ENCODE results near the gene CYTIP. TPM values are rescaled to one million over a fixed set of nuclear protein-coding genes. Genes with fewer than 3 reads are reported as not detected.

CYTIP gene
- total RNA-seq, 4 donors from 2014 or later, result 3.2 to 10.6 (median 7.2) TPM

DNA sequence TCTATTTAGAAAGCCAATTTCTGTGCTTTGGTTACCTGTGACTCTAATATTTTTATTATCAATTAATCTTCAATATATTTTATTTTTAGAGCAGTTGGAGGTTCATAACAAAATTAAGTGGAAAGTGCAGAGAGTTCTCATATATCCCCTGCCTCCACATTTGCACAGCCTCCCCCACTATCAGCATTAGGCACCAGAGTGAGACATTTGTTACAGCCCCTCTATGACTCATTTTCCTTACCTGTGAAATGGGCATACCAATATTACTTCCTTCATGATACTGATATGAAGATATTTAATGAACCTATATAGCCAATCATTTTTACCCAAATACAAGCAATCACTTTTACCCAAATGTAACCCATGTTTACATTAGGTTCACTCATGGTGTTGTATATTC is 34.0 kb upstream of the CYTIP start:
- TF ChIP-seq POLR2A (IDR thresholded peaks at IDR 0.05), result no peak
- TF ChIP-seq, protein P1, sequence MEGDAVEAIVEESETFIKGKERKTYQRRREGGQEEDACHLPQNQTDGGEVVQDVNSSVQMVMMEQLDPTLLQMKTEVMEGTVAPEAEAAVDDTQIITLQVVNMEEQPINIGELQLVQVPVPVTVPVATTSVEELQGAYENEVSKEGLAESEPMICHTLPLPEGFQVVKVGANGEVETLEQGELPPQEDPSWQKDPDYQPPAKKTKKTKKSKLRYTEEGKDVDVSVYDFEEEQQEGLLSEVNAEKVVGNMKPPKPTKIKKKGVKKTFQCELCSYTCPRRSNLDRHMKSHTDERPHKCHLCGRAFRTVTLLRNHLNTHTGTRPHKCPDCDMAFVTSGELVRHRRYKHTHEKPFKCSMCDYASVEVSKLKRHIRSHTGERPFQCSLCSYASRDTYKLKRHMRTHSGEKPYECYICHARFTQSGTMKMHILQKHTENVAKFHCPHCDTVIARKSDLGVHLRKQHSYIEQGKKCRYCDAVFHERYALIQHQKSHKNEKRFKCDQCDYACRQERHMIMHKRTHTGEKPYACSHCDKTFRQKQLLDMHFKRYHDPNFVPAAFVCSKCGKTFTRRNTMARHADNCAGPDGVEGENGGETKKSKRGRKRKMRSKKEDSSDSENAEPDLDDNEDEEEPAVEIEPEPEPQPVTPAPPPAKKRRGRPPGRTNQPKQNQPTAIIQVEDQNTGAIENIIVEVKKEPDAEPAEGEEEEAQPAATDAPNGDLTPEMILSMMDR (IDR thresholded peaks at IDR 0.05), result no peak
- intact Hi-C loops (cut with DNase I), result no loop called here

DNA sequence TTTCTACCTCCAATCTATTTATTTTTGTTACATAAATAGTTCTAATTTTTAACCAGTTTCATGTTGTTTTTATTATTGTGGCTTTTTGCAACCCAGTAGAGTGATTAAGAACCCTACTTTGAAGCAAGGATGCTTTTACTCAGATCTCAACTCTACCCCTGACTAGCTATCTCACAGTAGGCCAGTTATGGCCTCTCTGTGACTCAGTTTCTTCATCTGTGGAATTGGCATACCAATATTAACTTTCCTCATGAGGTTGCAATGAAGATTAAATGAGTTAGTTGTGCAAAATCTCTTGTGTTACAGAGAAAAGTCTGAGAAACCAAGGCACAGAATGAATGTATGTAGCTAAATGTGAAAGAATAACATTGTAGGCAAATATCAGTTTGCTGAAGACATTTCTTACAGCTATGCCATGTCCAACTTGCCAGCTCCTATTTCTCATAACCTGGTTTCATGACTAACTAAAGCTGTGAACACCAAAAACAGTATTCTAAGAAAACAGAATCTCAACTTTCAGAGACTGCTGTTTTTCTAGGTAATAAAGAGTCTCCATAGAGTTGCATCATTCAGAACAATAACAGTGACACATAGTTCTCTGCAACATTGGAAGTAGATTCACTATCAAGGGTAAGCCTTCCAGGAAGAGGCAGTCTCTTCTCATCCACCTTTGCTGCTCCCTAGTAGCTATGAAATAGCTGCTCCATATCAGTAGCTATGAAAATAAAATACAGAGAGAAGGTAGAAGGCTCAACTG is 33.2 kb upstream of the CYTIP start:
- Histone ChIP-seq H3K36me3 (no peaks in the 10 kb centered on the region), H3K9me3 (no peaks in the 10 kb centered on the region), H3K4me3 (replicated peaks in 1 of 3) (no peak overlapping the region), H3K27ac (no peak overlapping the region), H3K27me3 (no peaks in the 10 kb centered on the region), H3K4me1 (no peaks in the 10 kb centered on the region)
- no peak for TF ChIP-seq POLR2A (IDR thresholded peaks at IDR 0.05)
- TF ChIP-seq, protein P1 (IDR thresholded peaks at IDR 0.05), result no peak
- no peak for DNase-seq
- intact Hi-C loops (cut with DNase I), result no loop called here

More for the DNA sequence above, 34.0 kb upstream of the CYTIP start:
- H3K9me3 ChIP-seq, result no peaks in the 10 kb centered on the region
- no peak overlapping the region for H3K27ac ChIP-seq
- H3K27me3 ChIP-seq, result no peaks in the 10 kb centered on the region
- H3K36me3 ChIP-seq, result no peaks in the 10 kb centered on the region
- DNase-seq, result no peak
- no peaks in the 10 kb centered on the region for H3K4me1 ChIP-seq
- H3K4me3 ChIP-seq (replicated peaks in 1 of 3), result no peak overlapping the region

DNA sequence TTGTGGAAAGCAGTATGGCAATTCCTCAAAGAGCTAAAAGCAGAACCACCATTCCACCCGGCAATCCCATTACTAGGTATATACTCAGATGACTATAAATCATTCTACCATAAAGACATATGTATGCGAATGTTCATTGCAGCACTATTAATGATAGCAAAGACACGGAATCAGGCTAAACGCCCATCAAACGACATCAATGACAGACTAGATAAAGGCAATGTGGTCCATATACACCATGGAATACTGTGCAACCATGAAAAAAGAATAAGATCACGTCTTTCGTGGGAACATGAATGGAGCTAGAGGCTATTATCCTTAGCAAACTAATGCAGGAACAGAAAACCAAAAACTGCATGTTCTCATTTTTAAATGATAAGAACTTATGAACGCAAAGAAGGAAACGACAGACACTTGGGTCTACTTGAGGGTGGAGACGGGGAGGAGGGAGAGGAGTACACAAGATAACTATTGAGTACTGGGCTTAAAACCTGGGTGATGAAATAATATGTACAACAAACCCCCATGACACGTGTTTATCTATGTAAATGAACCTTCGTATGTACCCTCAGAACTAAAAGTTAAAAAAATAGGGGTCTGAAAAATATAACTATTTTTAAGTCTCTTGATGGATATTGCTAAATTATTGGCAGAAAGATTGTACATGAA is 32.0 kb upstream of the CYTIP start:
- H3K36me3 ChIP-seq, result no peaks in the 10 kb centered on the region
- intact Hi-C loops (cut with DNase I), result no loop called here
- H3K27me3 ChIP-seq, result no peaks in the 10 kb centered on the region
- no peaks in the 10 kb centered on the region for H3K4me1 ChIP-seq
- no peak for DNase-seq
- 92 to 93% methylated on average over 12 of the region's 12 CpGs for WGBS, 2 donors
- H3K4me3 ChIP-seq (replicated peaks in 1 of 3), result no peak overlapping the region
- no peak overlapping the region for H3K27ac ChIP-seq
- TF ChIP-seq, protein P1 (IDR thresholded peaks at IDR 0.05), result no peak
- no peak for TF ChIP-seq POLR2A (IDR thresholded peaks at IDR 0.05)
- no peaks in the 10 kb centered on the region for H3K9me3 ChIP-seq

DNA sequence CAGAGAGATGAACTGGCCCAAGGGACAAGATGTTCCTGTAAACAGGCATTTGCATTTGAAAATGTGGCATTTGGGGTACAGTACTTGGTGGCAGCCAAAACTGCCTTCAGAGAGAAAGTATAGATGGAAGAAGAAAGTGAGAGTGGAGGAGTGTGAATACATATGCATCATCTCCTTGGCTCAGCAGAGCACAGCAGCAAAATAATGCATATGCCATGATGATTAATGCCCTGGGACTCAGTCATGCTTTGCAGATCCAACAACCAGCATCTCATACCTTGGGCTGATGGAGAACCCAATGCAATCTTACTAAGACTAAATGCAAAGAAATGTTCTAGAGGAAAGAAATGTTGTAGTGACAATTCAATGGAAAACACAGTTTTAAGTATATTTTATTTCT is 29.7 kb upstream of the CYTIP start:
- intact Hi-C loops (cut with DNase I), result no loop called here
- no peak for DNase-seq
- no peak for TF ChIP-seq POLR2A (IDR thresholded peaks at IDR 0.05)
- TF ChIP-seq, protein P1 (IDR thresholded peaks at IDR 0.05), result no peak

DNA sequence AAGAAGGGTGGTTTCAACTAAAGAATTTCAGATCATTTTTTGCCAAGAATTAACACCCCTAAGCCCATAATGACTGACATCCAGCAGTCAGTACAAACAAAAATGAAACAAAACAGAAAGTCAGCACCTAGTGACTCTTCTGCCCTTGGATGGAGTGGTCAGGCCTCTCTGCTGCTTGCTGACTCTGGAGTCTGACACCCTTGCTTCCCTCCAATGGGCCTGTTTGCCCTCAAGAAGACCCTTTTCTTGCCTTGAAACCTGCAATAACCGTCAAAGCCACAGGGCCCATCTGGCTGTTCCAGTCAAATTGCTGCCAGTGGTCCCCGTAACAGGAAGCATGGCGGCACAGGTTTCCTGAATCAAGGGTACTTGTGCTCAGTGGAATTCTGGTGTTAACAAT is 27.2 kb upstream of the CYTIP start:
- no peak overlapping the region for H3K4me3 ChIP-seq (replicated peaks in 1 of 3)
- H3K27ac ChIP-seq, result no peak overlapping the region
- intact Hi-C loops (cut with DNase I), result no loop called here
- no peaks in the 10 kb centered on the region for H3K9me3 ChIP-seq
- DNase-seq, result no peak
- no peaks in the 10 kb centered on the region for H3K36me3 ChIP-seq
- no peak for TF ChIP-seq POLR2A (IDR thresholded peaks at IDR 0.05)
- TF ChIP-seq, protein P1 (IDR thresholded peaks at IDR 0.05), result no peak
- WGBS, 2 donors, result 86 to 94% methylated on average over 3 of the region's 3 CpGs
- no peaks in the 10 kb centered on the region for H3K4me1 ChIP-seq
- H3K27me3 ChIP-seq, result no peaks in the 10 kb centered on the region

More for the DNA sequence above, 29.7 kb upstream of the CYTIP start:
- Histone ChIP-seq H3K27me3 (no peaks in the 10 kb centered on the region), H3K27ac (no peak overlapping the region), H3K4me3 (replicated peaks in 1 of 3) (no peak overlapping the region), H3K9me3 (no peaks in the 10 kb centered on the region), H3K4me1 (no peaks in the 10 kb centered on the region), H3K36me3 (no peaks in the 10 kb centered on the region)

Data from thyroid gland (tissue), 4 donors.